GM18508 (cell line): ENCODE results near the gene CDCP1.
"Not testable (repeated sequence)": the region's sequence is repeated elsewhere in the genome, so short reads cannot be mapped to it uniquely, and the experiment has no call there.

Experiments used
- ATAC-seq: cut with Tn5 transposase; IDR thresholded peaks from one replicate; pipeline ENCODE4 v1.9.1; 2021; ENCODE audit warnings: moderate number of reproducible peaks; ENCODE audit not compliant: insufficient read depth, unreplicated experiment

Gene CDCP1

GRCh38 chr3:45065373-45065720, 80.8 kb downstream of the CDCP1 start:
- ATAC-seq: no peak

GRCh38 chr3:45064512-45065372, 81.4 kb downstream of the CDCP1 start:
- ATAC-seq: no peak

GRCh38 chr3:45062697-45063070, 83.5 kb downstream of the CDCP1 start:
- no peak for ATAC-seq

- no peak for ATAC-seq
Measured at GRCh38 chr3:45060165-45060892, 85.8 kb downstream of the CDCP1 start.

- ATAC-seq: no peak
Measured at GRCh38 chr3:45059132-45059531, 87.0 kb downstream of the CDCP1 start.

GRCh38 chr3:45057557-45057956, 88.6 kb downstream of the CDCP1 start:
- no peak for ATAC-seq

- ATAC-seq: no peak
Measured at GRCh38 chr3:45056608-45057301, 89.4 kb downstream of the CDCP1 start.

GRCh38 chr3:45055411-45056143, 90.6 kb downstream of the CDCP1 start:
- no peak for ATAC-seq

GRCh38 chr3:45055032-45055410, 91.2 kb downstream of the CDCP1 start:
- no peak for ATAC-seq

- no peak for ATAC-seq
Measured at GRCh38 chr3:45054196-45054857, 91.9 kb downstream of the CDCP1 start.

- not testable (repeated sequence) for ATAC-seq
Measured at GRCh38 chr3:45053805-45054195, 92.4 kb downstream of the CDCP1 start.

- no peak for ATAC-seq
Measured at GRCh38 chr3:45051685-45052084, 94.5 kb downstream of the CDCP1 start.

- ATAC-seq: no peak
Measured at GRCh38 chr3:45049807-45050206, 96.4 kb downstream of the CDCP1 start.

- no peak for ATAC-seq
Measured at GRCh38 chr3:45048244-45048643, 97.9 kb downstream of the CDCP1 start.

- ATAC-seq: no peak
Measured at GRCh38 chr3:45043728-45044299, 102.4 kb downstream of the CDCP1 start.

GRCh38 chr3:45042162-45042561, 104.0 kb downstream of the CDCP1 start:
- ATAC-seq: no peak

- no peak for ATAC-seq
Measured at GRCh38 chr3:45041666-45042065, 104.5 kb downstream of the CDCP1 start.

GRCh38 chr3:45037720-45038455, 108.3 kb downstream of the CDCP1 start:
- no peak for ATAC-seq
